Sciatic nerve (tissue), 2 donors: ENCODE measurements around the gene LRMDA. TPM values are rescaled to one million over a fixed set of nuclear protein-coding genes. Genes with fewer than 3 reads are reported as not detected.
"Not testable (repeated sequence)": the region's sequence is repeated elsewhere in the genome, so short reads cannot be mapped to it uniquely, and the experiment has no call there.

Experiments used
- ATAC-seq: fragments of 200-7000 bp; cut with Tn5 transposase; one replicate; pipeline ENCODE4 v1.9.1; 2020; ENCODE audit warnings: mild to moderate bottlenecking, moderate library complexity
- DNase-seq: peaks from one replicate; pipeline ENCODE4 v3.0.0-alpha.2; 2020; ENCODE audit warnings: low spot score
- intact Hi-C: fragments of 100-400 bp; cut with DNase I; formaldehyde crosslinking; loops from one replicate; pipeline ENCODE4 v1.14.2; 2022
- total RNA-seq: library from RNA; stranded (reverse); fragmentation: NEBNext Ultra II Directional; extraction: Animal tissue kit (Norgen Biotek cat#: 25700); gene quantifications from one replicate; pipeline ENCODE4 v1.2.1, GENCODE V29; 2021
- donor health status: DM: no; HTN: no; CAD: no.
- donor health status: DM: no; HTN: no; CAD: no.

The LRMDA gene
- total RNA-seq, 1 donor from 2014 or later, result 16.6 TPM

DNA sequence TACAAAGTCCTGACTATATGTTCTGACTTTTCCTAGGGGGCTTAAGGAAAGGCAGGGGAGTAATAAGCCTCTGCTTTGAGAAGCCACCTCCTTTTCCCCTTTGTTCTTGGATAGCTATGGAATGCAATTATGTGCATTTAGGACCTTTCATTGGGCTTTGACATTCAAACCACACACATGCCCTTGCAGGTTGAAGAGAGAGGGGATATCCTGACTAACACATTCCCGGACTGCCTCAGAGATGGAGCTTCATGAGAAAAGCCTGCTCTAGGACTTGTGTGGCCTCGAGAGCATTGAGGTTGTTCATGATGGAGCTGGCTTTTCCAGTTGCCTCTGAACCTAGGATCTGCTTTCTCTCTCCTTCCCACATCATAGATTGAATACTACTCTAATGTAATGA, 694.5 kb downstream of the LRMDA start:
- ATAC-seq, result no peak
- DNase-seq, result no peak
- intact Hi-C loops, result no loop called here

DNA sequence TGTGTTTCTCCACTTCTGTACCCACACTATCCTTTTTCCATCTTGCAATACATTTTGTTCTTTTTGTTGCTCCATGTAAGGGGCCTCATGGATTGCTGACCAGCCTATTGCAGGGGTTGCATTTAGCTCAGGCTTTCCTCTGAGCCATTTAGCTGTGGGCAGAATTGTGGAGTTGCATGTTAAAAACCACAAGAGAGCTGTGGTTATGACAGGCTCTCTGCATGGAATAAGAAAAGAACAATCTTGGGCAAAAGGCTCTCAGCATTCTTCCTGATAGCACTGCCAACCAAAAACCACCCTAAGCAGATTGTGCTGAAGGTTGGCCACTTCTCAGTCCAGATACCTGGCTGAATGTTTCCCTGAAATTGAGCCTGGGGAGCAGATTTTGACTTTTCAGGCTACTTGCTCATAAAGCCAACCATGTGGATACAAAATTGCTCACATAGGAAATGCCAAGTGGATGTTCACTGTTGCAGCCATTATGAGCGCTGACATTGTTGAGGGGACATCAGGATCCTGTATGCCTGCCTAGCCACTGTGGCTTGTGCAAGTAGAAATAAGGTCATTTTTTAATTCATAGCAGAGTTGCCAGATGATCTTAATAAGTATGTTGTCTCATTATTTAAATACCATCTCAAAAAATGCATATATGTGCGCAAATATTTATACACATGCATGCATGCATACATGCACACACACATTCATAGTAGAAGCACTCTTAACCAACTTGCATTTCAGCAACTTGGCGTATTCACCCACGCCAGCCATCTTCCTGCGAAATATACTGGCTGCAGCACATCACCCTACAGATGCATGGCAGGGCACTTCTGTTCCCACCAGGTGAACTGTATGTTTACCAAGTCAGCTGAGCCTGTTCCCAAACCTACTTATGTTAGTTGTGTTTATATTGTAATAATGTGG, 695.4 kb downstream of the LRMDA start:
- intact Hi-C loops, result no loop called here
- ATAC-seq (no peak), DNase-seq (no peak)

DNA sequence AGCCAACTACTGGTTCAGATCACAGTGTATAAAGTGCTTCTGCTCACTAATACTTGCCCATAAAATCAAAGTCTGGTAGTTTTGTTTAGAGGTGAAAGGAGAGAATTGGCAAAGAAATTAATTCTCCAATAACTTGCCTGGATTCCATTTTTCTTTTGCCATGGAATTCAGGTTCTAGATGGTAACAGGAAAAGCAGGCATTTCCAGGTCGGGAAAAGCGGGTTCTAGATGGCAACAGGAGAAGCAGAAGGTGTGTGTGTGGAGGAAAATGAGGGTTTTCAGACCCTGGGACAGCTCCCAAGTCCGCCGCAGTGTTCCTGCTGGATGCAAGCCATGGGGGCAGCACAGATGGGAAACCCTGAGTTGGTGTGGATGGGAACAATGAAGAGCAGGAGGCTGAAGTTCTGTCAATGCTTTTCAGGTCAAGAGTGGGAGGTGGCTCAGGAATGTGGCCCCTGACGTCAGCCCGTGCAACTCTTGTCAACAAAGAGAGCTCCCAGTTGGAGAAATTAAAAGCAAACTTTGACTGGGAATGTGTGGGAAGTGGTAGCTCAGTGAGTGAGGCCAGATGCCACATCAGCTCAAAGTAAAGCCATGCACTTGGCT, 696.7 kb downstream of the LRMDA start:
- ATAC-seq (peak; percentile 10), DNase-seq (no peak)
- intact Hi-C loops, result no loop called here

DNA sequence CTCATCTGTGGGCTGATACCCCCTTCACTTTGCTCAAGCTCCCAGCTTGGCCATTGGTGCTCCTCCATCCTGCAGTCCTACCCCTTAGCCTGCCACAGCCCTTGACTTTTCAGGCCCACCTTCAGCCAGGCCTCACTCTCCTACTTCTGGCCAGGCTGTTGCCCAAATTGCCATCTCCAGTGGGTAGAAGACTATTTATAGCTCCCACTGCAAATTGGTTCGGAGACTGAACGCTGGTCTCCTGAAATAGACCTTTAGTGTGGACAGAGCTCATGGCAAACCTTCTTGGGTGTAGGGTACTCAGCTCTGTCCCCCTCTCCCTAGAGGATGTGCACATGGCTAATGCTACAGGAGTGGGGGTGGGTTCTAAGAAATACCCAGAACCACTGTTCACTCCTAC, 697.8 kb downstream of the LRMDA start:
- DNase-seq (no peak), ATAC-seq (no peak)
- intact Hi-C loops, result no loop called here

DNA sequence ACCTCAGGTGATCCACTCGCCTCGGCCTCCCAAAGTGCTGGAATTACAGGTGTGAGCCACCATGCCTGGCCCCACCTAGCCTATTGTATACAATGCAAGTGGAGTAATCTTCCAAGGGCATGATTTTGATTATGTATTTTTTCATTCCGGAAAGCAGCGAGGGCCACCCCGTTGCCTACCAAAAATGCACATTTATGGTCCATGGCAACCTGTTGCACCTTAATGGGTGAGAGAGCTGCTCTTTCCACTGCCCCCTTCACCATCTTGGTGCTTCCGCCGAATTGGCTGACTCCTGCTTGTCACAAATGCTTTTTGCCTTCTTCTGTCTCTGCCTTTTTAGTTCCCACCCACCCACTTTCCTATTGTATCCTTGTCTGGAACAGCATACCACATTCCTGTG, 699.5 kb downstream of the LRMDA start:
- DNase-seq (no peak), ATAC-seq (no peak)
- intact Hi-C loops, result no loop called here

DNA sequence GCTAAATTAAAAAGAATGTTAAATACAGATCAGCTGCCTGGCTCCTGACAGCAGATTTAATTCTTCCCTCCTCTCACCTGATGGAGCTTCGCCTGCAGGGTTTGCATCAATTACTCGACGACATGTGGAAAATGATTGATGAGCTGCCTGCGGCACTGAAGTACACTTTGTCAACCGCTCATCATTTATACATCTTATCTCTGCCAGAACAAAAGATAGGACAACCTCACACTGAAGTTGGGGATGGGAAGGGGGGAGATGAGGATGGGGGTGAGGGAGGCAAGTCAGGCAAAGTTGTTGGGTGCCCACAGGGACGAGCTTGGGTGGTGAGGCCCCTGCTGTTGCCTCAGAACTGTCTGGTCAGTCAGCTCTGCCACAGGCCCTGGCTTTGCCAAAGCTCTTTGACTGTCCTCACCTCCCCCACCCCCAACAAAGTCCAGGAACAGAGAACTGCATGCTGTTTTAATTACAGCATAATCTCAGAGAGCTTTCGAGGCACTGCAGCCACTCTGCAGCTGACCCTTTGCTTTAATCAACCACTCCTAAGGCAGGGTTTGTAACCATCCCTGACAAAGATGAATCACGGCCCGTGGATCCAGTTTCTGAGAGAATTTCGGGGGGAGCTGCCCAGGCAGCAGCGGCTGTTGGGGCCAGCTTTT, 702.3 kb downstream of the LRMDA start:
- no peak for ATAC-seq
- intact Hi-C loops, result no loop called here
- no peak for DNase-seq

DNA sequence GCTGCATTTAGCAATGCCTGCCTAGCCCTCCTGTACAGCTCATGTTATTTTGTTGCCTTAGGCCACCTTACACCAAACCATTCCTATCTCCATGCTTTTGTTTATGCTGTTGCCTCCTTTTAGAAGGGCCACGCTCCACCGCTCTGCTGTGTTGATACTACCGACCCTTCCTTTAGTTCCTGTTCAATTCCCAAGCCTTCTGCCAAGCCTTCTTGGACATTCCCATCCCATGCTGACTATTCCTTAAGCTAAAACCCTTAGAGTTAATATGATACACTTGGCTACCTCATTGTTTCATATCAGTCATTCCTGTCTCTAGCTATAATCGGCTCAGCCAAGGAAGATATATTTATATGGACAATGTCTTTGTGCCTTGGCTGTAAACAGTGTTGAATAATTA, 705.5 kb downstream of the LRMDA start:
- intact Hi-C loops, result no loop called here
- no peak for DNase-seq

DNA sequence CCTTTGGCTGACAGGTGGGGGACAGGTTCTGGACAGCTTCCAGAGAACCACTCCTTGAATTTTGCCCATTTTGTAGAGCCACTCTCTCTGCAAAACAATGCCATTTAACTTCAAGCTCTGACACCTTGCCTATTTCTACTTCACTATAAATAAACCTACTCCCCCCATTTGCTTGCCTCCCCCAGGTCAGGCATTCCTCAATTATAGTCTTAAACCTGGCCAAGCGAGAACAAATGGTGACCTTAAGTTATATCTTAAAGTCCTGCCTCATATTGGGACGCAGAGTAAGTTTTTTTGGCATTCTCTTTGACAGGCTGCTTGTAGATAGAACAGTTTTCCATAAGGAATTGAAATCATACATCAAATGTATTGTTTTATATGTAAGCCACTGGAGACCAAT, 706.9 kb downstream of the LRMDA start:
- ATAC-seq (no peak), DNase-seq (no peak)
- intact Hi-C loops, result no loop called here

More for the DNA sequence above, 705.5 kb downstream of the LRMDA start:
- ATAC-seq, result no peak

DNA sequence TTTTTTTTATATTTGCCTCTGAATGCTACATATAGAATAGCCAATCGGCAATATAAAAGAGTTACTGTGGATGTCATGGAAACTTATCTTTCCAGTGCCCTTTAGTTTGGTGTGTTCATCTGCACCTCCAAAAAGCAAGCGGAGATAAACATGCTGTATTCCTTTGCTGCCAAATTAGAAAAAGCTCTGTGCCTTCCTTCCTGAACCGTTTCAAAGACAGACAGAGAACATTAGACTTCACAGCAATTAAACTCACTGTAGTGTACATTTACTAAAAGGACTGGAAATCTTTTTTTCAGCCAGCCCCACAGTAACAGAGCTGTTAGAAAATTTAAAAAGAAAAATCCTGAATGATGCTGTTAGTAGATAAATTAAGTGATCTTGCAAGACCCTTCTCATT, 707.5 kb downstream of the LRMDA start:
- DNase-seq (no peak), ATAC-seq (no peak)
- intact Hi-C loops, result no loop called here

DNA sequence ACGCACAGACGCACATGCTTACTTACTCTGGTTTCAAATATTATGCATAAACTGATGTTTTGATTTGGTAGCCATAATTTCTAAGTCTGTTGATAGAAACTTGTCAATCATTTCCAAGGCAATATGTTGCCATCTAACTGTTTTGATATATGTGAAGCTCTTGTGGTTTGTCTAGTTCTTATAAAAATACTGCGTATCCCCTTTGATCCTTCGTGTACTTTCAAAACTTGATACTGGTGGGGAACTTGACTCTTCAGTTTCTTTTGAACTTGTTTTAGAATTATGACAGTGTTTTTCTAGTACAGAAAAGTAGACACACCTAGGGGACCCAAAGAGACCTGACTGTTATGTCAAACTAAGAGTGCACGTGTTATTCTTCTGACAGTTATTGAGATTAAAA, 708.0 kb downstream of the LRMDA start:
- DNase-seq (no peak), ATAC-seq (no peak)
- intact Hi-C loops, result no loop called here

DNA sequence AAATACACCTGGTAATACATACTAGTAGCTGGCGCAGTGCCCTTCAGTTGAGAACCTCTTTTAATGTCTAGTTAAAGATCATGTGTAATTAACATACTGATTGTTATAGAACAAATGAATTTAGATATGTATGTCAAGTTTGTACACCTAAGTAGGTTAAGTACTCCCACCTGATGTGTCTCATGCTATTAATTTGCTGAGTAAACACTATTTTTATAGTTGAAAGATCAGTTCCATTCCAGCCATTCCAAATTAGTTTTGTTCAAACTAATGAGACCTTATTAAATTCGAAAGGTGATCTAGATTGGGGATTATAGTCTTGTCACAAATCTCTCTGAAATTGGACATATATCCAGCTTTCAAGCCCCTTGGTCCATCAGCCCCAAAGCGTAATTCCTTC, 710.0 kb downstream of the LRMDA start:
- no peak for ATAC-seq
- DNase-seq, result no peak
- intact Hi-C loops, result no loop called here

DNA sequence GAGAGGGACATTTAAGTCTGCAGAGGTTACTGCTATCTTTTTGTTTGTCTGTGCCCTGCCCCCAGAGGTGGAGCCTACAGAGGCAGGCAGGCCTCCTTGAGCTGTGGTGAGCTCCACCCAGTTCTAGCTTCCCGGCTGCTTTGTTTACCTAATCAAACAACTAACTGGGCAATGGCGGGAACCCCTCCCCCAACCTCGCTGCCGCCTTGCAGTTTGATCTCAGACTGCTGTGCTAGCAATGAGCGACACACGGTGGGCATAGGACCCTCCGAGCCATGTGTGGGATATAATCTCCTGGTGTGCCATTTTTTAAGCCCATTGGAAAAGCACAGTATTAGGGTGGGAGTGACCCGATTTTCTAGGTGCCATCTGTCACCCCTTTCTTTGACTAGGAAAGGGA, 716.8 kb downstream of the LRMDA start:
- DNase-seq, ATAC-seq, intact Hi-C loops: not testable (repeated sequence)

DNA sequence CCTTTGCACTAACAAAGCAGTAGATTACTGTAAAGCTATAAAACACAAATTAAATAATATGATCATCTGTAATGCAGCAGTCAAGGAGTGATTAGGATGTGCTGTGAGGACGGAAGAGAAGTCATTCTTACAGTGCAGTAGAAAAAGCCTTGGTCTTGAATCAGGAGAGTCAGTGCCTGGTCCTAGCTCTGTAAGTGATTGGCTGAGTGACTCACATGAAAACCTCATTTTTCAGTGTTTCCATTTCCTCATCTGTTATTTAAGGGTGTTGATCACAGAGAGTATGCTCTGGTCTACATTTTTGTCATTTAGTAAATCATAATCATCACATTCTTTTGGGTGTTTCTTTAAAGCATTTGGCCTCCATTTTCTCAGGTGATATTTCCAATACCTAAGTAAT, 717.8 kb downstream of the LRMDA start:
- DNase-seq (no peak), ATAC-seq (no peak)
- intact Hi-C loops, result no loop called here

DNA sequence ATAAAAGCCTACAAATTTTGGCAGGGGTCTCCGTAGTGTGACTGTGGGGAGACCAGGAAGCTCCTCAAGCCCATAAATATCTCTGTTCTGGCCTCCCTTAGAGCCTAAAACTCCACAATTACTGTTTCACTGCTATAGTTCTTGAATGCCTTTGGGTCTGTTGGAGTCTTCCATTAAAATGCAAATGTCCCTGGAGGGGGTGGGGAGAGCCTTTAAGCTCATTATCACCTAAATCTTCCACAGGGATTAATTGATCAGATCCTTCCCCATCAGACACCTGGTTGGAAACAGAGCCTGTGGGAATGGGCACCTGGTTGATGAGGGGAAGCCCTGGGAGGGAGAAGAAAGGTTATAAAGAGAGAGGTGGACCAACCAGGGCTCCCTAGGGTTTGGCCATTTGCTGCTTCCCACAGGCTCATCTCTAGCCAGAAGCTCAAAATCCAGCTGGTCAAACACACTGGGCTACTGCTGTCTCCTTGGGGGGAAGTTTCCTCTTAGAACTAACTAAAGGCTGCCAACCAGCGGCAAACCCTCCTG, 718.2 kb downstream of the LRMDA start:
- ATAC-seq, result no peak
- DNase-seq, result no peak
- intact Hi-C loops, result no loop called here

DNA sequence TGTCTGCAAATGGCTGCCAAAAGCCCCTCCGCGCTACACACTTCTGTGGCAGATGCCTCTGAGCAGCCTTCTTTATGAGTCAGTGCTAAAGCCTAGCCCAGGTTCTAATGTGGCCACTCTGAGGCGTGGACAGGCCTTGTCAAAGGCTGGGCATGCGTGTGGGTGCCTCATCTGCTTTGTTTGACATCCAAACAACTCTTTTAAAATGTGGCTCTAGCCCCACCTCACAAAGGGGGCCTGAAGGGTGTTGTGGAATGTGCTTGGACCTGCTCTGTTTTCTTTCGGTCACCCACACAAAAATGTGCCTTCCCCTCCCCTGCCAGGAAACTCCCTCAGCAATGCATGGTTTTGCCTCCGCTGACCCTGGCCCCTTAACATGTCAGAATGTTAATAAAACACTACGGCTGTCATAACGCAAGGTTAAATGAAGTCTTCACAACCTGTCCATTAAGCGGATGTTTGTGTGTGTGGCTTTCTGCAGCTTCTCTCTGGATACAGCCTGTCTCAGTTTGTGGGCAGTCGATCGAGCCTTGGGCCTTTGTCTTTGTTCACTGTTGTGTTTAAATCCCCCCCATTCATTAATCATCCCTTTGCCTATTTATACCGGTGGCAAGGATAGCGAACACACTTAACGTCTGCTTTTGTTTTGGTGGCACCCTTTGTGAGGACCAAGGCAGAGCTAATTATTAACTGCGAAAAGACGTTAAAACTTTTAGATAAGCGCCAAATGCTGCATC, 718.9 kb downstream of the LRMDA start:
- DNase-seq (no peak), ATAC-seq (no peak)
- intact Hi-C loops, result no loop called here

DNA sequence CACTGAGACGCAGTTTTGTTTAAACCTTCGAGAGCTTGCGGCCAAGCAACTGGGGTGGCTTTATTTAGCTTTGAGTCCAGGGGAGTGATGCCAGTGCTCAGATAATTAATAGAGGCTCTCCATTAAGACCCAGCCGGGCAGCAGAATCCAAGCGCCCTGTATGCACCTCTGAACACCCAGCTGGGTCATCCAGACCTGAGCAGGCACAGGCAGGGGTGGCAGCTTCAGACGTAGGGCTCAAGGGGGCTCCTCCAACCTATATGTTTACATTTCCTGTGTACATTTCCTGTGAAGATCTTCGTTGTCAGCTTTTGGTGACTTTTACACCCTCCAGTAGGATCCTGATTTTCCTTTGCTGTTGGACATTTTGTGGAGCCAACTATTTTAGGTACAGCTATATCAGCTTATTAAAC, 719.5 kb downstream of the LRMDA start:
- intact Hi-C loops, result no loop called here
- DNase-seq (no peak), ATAC-seq (no peak)

DNA sequence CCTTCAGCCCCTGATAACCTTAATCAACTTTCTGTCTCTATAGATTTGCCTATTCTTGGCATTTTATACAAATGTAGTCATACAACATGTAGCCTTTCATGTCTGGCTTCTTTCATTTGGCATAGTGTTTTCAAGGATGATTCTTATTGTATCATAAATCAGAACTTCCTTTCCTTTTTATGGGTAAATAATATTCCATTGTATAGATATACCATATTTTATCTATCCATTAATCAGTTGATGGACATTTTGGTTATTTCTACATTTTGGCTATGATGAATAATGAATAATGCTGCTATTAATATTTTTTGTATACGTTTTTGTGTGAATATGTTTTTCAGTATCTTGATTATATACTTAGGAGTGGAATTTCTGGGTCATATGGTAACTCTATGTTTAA, 720.8 kb downstream of the LRMDA start:
- DNase-seq (no peak), ATAC-seq (no peak)
- intact Hi-C loops, result no loop called here

DNA sequence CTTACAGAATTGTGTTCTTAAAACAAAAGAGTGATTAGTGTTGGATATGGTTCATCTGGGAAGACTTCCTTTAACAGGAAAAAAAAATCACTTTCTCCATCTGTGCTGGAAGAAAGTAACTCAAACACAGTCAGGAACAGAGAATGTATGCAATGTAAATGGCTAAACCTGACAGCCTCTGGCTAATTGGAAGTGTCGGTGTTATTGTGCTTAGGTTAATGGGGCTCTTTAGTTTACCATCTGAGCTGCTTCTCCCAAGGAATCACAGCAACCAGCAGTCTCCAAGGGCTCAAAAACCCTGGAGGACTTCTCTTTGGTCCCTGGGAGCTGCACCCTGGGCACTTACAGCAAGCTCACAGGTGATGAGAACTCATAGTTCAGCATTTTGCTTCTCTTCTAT, 724.5 kb downstream of the LRMDA start:
- DNase-seq, result no peak
- ATAC-seq, result no peak
- intact Hi-C loops, result no loop called here
